MV-4-11 (cell line): Measurements from ENCODE around the gene TXNIP.
"Not testable (repeated sequence)": the region's sequence is repeated elsewhere in the genome, so short reads cannot be mapped to it uniquely, and the experiment has no call there.

ENCODE experiments used
- DNase-seq: peaks from one replicate; lab custom pipeline; 2025; lab: John Stamatoyannopoulos, UW

TXNIP gene

GRCh38 chr1:145996433-145997015 is at the start of gene TXNIP:
TXNIP (minus strand) TSS chr1:145996579; CDS start chr1:145996266, 313 bp downstream.
- DNase-seq, result peak; percentile 98

DNA sequence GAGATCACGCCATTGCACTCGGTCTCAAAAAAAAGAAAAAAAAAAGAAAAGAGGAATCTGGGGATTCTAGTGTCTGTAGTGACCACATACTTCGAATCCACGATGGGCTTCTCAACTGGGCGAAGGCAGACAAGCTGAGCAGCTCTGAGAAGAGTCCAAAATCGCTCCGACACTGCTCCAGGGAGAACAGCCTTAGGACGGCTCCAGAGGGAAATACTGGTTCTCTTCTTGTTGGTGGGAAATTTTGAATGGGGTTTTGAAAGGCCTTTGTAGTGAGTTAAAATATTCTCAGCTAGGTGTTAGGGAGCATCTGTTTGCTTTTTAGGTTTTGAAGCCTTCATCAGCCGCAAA is 43.4 kb upstream of the TXNIP start:
- no peak for DNase-seq

DNA sequence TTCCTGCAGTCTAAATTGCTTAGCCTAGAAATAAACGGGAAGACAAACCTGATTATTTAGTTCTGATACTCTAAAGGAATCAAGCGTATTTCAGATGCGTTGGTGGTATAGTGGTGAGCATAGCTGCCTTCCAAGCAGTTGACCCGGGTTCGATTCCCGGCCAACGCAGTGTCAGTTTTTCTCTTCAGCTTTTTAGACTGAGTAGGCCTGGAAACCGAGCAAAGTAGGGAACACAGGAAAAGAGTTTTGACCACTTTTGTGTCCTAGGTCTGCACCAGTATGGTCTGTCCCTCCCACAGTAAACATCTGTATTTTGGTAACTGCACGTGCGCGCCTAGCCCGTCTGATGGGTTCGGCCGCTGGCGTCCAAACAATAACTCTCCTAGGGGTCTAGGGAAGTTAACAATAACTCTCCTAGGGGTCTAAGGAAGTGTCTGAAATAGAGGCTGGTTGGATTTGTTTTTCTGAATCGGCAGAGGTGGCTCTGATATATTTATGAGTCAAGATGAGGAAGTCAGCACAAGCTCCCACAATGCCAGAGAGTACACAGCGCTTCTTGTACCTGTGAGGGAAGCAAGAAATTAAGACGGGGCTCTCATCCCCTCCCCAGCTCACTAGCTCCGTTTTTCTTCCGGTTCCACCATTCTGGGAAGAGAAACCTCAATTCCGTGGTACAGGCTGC is 40.7 kb upstream of the TXNIP start:
- DNase-seq, result peak; percentile 88

DNA sequence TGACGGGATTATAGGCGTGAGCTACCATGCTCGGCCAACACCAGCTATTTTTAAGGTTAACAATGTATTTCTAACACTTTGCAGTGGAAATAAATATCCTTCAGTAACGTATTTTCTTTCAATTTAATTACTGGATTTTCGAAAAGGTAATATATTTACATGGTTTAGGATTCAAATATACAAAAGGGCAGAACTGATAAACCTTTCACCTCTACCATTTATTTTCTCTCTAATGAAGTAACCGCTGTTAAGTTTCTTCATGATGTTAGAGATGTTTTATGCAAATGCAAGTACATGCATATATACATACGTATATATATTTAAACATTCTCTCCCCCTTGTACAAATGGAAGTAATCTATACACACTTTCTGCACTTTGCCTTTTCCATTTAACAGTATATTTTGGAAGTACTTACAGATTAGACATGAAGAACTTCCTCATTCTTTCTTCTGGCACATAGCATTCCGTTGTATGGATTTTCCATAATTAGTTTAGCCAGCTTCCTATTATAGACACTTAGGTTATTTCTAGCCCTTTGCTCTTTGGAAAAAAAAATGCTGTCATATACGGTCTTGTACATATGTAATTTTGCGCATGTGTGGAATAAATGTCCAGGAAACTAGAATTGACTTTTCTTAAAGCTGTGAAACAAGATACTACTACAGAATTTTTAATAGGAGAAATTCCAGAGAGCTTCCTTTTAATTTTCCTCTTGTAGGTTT is 40.0 kb upstream of the TXNIP start:
- no peak for DNase-seq

DNA sequence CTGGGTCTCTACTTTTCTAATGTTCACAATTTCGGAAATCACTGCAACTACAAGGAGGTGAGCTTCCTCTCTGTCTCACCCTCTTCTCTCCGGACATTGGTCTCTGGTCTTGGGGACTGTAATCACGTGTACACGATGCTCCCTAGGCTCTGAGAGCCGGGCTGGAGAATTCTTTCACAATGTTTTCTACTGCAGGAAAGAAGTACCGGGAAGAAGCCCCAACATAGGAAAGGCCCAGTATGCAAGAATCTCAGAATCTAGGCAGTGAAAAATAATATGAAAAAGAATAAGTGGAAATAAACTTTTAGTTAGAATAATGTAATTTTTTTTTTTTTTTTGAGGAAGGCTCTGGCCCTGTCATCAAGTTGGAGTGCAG is 38.7 kb upstream of the TXNIP start:
- DNase-seq, result peak; percentile 60

DNA sequence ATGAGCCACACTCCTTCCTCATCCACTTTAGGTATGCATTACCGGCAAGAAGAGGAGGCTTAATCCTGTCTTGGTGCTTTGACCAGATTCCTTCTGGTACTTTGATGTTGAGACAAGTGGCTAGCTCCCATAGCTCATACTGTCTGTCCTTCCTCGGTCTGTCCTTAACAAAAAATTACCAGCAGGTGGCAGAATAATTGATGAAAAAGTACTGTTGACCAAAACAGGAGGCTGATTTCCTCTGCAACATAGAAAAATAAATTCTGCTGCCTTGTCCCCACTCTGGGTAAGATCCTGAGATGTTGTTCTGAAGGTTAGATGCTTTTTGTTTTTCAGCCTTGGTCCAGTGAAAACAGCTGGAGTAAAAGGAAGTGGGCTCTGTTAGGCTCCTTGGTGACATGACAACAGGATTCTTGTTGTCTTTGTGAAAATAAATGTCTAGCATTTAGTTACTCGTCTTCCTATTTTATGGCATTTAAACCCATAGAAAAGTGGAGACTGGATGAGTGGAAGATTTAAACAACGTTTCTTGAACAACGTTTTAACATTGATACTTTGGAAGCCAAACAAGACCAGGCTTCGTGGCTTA is 36.3 kb upstream of the TXNIP start:
- DNase-seq, result peak; percentile 59

GRCh38 chr1:146031476-146031875 is 35.1 kb upstream of the TXNIP start:
- DNase-seq, result no peak

GRCh38 chr1:146029117-146029516 is 32.7 kb upstream of the TXNIP start:
- no peak for DNase-seq

DNA sequence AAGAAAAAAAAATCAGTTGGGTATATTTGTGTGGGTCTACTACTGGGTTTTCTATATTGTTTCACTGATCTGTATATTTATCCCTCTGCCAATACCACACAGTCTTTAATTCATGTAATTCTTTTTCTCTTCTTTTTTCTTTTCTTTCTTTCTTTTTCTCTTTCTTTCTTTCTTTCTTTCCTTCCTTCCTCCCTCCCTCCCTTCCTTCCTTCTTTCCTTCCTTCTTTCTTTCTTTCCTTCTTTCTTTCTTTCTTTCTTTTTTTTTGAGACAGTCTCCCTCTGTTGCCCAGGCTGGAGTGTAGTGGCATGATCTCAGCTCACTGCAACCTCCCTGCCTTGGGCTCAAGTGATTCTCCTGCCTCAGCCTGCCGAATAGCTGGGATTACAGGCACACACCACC is 30.3 kb upstream of the TXNIP start:
- DNase-seq, result not testable (repeated sequence)

- DNase-seq, result peak; percentile 5
Measured at GRCh38 chr1:146025787-146026495, 29.6 kb upstream of the TXNIP start.

DNA sequence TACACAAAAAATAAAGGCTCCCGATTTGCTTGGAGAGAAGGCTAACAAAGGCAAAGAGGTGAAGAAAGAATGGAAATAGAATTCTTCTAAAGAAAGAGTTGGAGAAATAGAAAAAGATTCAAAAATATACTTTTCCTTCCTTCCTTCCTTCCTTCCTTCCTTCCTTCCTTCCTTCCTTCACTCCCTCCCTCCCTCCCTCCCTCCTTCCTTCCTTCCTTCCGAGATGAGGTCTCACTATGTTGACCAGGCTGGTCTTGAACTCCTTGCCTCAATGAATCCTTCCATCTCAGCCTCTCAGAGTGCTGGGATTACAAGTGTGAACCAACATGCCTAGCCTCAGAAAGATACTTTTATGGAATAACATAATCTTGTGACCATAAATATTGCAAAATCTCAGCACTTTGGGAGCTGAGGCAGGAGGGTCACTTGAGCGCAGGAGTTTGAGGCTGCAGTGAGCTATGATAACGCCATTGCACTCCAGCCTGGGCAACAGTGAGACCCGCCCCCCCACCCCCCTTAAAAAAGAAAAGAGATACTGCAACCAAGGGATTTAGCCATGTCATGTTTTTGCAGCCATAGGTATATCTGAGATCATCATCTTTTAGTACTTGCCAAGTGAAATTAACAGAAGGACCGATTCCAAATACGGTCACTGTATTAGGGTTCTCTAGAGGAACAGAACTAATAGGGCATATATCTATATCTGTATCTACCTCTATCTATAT is 26.2 kb upstream of the TXNIP start:
- no peak for DNase-seq

DNA sequence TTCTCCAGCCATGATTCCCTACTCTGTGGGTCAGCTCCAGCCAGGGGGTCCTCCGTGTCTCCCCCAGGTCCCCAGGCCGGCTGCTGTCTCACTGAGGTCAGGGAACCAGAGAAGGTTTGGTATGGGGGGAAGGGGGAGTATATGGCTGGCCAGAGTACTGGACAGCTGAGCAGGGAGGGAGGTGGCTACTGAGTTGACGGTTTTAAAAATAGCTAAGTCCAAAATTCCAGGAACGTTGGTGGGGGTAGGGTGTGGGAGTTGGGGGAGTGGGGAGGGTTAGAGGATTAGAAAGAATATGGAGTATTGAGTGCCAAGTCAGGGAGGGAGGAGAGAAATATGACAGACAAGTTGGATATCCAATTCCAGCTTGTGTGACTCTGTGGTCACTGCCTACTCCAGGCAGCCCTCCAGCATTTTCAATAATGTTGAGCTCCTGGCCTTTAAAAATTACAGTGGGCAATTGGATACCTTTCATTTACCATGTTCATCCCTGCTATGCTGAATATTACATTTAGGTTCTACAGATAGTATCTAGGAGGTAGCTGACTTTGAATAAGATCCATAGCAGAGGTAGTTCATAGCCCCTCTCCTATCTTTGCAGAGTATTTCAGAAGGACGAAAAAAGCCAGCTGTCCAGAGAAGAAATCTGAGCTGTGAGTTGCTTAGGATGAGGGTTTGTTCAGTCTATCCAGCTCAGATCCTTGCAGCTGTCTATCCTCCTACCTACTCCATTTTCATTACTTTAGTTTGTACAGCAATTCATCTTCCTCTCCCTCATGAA is 25.4 kb upstream of the TXNIP start, which contains the start of gene HJV:
Gene HJV, minus strand, starts transcription at position 114 of the 781 bp plus-strand sequence. CDS start 1,504 bp downstream, outside the sequence.
- no peak for DNase-seq

GRCh38 chr1:146021050-146021445 is 24.7 kb upstream of the TXNIP start:
- DNase-seq, result no peak

GRCh38 chr1:146020058-146021049 is 24.0 kb upstream of the TXNIP start:
- peak; percentile 31 for DNase-seq

- DNase-seq, result no peak
Measured at GRCh38 chr1:146019231-146020057, 23.1 kb upstream of the TXNIP start.

- DNase-seq, result no peak
Measured at GRCh38 chr1:146016891-146017290, 20.5 kb upstream of the TXNIP start.

DNA sequence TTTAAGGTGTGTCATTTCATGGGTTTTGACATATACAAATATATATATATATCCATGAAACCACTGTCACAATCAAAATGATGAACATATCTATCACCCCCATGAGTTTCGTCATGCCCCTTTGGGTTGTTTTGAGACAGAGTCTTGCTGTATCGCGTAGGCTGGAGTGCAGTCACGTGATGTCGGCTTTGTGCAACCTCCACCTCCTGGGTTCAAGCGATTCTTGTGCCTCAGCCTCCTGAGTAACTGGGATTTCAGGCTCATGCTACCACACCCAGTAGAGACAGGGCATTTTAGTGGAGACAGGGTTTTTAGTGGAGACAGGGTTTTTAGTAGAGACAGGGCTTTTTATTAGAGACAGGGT is 17.2 kb upstream of the TXNIP start:
- no peak for DNase-seq

GRCh38 chr1:146012703-146013558 is 16.6 kb upstream of the TXNIP start:
- peak; percentile 58 for DNase-seq
